ENCODE results near the gene ATP2C1.
"Not testable (repeated sequence)": the region's sequence is repeated elsewhere in the genome, so short reads cannot be mapped to it uniquely, and the experiment has no call there.

The ATP2C1 gene

DNA sequence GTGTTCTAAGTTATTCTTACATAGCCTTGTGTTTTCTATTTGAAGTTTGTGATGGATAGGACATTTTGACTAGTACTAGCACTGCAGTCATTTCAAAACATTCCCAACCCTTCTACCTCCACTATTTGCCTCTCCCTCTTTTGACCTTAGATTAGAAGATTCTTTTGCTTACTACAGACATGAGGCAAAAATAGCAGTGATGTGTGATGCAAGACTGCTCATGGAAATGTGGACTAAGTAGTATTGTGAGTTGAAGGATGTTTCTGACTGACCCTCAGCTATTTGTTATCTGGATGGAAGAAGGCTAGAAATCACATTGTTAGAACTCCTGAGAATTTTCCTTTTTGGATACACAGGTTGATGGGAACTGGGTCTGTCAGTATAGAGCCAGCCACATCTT is 45.9 kb downstream of the ATP2C1 start:
- DNase-seq: no peak

DNA sequence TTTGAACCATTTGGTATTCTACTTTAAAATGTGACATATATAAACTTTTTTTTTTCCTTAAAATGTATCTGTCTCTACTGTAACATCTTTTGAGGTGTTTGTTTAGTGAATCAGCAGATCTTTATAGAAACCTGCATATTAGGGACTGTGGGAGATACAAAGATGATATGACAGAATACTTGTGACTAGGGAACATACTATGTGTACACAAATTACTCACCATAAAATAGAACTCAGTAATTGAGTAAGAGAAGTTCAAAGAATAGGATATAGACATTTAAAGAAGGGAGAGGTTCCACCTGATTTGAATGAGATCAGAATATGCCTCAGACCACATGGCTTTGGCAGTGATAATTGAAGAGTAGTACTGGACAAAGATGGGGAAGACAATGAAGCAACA is 47.9 kb downstream of the ATP2C1 start:
- DNase-seq: no peak

DNA sequence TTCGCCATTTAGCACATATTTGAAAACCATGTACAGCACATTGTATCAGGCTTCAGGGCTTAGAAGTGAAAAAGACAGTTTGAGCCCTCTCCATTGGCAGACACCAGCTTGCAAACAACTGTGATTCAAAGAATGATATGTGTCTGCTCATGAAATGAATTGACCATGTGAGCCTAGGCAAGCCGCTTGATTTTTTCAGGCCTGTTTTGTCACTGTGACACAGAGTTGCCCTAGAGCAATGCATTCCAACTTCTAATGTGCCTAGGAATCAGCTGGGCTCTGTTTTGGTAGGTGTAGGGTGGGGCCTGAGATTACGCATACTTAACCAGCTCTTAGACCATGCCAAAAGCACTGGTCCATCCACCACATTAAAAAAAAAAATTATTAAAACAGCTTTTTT is 53.0 kb downstream of the ATP2C1 start:
- no peak for DNase-seq

DNA sequence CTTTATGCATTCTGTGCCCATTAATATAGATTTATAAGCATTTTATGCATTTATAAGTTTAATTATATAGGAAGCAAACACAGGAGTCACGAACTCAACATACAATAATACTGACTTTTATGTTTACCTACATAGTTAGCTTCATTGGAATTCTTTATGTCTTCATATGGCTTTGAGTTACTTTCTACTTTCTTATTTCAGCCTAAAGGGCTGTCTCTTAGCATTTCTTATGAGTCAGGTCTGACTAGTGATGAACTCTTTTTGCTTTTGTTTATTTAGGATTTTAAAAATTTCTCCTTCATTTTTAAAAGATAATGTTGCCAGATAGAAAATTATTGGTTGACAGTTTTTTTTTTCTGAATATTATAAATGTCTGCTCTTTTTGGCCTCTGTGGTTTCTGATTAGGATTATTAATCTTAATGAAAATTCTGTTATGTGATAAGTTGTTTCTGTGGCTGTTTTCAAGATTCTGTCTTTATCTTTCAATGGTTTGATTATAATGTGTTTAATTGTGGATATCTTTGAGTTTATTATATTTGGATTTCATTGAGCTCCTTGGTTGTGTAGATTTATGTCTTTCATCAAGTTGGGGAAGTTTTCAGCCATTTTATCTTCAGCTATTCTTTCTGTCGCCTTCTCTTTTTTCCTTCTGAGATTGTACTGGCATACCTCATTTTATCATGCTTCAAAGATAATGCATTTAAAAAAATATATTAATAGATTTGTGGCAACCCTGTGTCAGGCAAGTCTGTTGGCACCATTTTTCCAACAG is 54.3 kb downstream of the ATP2C1 start:
- DNase-seq: no peak

DNA sequence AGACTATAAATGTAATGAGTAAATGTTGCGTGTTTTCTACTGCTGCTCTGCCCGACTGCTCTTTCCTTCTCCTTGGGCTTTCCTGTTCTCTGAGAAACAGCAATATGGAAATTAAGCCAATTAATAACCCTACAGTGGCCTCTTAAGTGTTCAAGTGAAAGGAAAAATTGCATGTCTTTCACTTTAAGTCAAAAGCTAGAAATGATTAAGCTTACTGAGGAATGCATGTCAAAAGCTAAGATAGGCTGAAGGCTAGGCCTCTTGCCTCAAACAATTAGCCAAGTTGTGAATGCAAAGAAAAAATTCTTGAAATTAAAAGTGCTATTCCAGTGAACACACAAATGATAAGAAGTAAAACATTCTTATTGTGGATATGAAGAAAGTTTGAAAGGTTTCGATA is 55.0 kb downstream of the ATP2C1 start:
- no peak for DNase-seq

DNA sequence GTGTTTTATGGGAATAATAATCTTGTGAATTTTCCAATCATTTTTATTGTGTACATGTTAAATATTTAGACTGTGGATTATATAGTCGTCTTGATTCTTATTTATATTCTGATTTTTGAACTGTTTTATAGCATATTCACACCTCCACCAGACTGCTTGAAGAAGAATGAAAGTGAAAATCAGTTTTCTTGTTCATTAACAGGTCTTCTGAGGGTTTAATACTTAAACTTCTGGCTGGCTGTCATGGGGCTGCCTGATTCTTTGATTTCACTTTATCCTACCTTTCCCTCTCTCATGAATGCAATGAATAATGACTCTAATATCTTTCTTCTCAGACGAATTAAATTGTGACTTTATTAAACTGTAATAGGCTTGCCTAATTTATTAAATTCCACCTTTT is 56.2 kb downstream of the ATP2C1 start:
- DNase-seq: no peak

DNA sequence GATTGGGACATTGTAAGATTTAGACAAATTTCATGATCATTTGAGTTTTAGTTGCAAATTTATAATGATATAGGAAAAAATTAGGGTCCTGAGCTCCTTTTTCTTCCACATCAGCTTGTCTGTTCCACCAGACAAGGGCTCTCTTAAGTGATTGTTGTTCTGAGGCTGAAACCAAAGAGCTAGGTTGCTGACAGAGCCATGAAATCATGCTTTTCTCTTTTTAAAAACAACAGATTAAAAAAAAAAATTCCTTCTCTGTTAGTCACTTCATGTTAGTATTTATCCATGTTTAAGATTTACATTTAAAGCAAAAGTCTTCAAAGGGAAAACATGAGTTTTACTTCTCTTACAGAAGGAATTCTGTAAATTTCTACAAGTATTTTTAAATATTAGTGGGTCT is 56.8 kb downstream of the ATP2C1 start:
- no peak for DNase-seq

DNA sequence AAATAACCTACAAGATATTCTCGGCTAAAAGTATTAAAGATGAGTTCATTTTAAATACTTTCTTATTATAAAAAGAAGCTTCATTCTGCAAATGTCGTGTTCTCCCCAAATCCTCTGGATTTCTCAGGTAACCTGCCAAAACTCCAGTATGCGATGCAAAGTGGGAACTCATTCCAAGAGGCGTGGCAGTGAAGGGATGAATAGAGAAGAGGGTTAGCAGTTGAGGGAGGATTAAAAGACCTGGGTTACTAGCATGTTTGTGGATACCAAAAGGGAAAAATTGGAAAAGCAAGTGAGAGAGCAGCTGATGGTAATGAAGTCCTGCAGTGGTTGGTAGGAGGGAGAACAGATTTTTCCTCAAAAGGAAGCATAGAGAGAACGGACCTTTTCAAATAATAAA is 61.6 kb downstream of the ATP2C1 start:
- no peak for DNase-seq

DNA sequence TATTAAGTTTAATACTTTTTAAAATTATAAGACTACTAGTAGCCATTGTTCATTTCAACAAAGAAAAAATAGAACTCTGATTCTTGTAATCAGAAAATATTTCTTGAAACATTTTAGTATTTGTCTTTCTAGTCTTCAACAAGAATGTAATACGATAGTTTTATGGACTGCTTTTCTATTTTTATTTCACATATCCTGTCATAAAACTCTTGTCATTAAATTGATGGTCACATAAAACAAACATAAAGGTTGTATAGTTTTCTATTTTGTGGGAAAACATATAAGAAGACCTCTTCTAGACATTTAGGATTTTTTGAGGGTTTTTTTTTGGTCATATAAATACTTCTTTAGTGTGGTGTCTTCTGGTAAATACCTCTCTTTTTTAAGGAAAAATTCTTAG is 62.4 kb downstream of the ATP2C1 start:
- no peak for DNase-seq

DNA sequence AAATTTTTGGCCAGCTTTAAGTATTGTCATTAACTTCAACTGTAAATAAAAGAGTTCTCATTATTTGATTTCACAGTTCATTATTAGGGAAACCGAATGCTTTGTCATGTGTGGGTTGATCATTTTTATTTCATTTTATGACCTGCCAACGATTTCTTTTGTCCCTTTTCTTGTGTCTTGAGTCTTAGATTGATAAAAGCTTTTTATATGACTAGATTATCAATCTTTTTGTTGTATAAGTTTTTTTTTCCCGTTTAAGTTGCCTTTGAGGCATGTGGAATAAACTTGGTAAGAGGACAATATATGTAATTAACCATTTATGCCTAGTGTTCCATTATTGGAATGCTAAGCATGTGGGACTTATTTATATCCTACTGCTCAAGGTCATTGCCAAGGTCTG is 62.8 kb downstream of the ATP2C1 start:
- no peak for DNase-seq

DNA sequence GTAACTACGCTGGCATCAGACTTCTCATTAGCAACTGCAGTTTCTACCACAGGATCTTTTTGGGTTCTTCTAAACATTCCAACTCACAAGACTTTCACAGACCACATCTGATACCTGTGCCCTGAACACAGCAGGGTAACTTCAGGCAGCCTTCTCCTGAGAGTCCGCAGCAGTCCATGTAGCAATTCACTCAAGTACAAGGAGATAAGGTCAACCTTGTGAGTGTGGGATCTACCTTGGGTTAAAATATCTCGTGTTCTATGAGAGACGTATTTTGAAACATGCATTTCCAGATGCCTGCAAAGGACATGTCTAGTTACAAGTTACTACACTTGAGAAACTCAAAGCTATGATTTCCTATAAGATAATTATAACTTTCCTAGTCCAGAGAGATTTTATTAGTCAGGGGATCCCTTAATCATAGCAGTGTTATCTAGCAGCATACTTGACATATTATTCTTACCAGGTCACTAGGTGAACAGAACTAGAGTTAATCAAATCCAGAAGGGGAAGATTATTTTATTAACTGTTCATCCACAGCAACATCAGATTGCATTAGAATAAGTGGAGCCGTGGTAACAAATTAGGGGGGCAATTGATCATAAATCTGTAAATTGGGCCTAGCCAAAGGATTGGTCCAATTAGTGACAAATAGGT is 66.4 kb downstream of the ATP2C1 start:
- no peak for DNase-seq

DNA sequence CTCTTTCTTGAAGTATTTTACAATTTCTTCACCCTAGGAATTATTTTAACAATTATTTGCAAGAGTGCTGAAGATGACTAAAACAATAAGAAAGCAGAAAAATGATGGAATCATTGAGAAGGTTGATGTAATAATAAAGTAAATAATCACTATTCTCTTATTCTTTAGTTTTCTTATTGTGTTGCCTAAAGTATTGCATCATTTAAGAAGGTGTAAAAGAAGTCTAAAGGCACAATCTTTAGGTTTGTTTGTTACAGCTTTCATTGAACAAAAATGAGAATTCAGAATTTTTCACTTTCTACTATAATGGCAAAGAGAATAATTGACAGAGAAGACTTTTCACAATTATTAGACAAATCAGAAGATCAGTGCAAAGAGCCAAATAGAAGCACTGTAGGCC is 67.6 kb downstream of the ATP2C1 start:
- DNase-seq: no peak

DNA sequence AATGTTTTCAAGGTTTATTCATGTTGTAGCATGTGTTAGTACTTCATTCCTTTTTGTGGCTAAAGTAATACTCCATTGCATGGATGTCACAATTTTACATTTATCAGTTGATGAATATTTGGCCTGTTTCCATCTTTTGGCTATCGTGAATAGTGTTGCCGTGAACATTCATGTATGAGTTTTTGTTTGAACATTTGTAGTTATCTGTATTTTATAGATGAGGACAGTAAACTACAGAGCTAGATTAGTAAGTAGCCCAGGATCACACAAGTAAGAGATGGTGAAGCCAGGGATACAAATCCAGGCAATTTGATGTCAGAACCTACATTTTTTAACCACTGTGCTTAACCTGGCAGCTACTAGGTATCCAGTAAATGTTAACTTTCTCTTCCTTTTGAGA is 69.6 kb downstream of the ATP2C1 start:
- DNase-seq: no peak

DNA sequence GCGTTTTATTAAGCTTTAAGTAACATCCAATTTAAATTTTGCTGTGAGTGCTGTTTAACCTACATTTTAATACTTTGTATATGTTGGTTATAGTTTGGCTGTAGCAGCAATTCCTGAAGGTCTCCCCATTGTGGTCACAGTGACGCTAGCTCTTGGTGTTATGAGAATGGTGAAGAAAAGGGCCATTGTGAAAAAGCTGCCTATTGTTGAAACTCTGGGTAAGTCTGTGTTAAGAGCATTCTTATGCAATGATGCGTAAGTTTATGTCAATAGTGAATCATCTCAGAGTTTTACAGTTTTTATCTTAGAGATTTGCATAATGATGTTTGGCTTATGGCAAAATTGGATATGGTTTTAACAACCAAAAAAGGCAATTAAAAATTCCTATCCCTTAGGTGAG is 70.0 kb downstream of the ATP2C1 start:
- no peak for DNase-seq

DNA sequence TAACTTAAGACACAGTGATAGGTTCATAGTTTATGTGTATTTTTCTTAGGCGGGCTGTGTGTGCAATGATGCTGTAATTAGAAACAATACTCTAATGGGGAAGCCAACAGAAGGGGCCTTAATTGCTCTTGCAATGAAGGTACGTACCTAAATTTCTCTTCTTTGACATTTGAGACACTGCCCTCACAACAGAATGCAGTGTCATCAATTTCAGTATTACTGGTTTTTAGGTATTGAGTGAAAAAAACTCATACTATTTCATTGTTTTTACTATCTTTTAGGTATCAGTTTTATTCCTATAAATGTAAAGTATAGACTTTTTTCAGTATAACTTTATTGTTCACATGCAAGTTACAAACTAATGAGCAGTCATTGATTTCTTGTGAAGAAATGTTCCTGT is 73.4 kb downstream of the ATP2C1 start:
- DNase-seq: no peak

DNA sequence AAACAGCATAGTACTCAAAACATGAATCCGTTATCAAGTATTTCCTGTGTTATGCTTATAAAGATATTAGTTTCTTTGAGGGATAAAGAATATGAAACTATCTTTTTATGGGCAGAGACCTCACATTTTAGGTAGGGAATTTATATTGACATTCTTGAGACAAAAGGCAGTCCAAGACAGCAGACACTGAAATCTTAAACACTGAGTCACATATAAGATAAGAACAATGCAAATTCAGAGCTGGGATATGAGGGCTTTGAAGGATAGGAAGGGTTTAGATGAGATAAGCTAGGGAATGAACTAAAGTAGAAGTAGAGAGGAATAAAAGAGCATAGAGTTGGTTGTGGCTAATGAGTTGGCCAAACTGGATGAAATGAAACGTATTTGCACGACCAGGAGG is 74.3 kb downstream of the ATP2C1 start:
- DNase-seq: no peak

DNA sequence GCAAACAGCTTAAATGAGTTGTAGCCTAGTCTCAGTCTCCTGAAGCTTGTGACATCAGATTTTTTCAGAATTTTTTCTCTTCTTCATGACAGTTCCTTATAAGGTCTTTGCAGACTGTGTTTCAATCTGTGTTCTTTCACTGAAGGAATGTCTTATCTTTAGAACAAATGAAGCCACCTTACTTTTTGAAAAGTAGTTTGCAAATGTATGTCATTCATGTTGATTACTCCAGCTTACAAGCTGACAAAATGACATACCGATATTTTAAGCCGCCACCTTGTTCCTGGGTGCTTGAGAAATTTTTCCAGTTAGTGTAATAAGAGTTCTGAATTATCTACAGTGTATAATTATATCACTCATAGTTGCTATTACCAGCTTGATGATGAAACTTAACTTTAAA is 75.7 kb downstream of the ATP2C1 start:
- DNase-seq: no peak

DNA sequence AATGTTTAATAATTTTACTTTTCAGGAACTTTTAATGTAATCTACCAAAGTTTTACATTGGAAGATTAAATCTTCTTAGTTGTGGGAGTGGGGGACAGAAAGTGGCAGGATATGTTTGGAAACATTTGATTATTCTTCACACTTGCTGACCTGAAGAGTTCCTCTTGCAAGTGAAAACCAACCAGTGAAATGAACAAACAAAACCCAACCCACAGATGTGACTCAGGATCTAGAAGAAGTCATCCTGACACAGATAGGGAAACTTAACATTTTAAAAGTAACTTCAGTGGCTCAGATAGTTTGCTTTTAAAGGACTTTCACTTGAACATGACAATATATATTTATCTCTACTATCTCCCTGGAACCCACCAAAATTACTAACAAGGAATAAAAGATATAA is 77.3 kb downstream of the ATP2C1 start:
- no peak for DNase-seq

DNA sequence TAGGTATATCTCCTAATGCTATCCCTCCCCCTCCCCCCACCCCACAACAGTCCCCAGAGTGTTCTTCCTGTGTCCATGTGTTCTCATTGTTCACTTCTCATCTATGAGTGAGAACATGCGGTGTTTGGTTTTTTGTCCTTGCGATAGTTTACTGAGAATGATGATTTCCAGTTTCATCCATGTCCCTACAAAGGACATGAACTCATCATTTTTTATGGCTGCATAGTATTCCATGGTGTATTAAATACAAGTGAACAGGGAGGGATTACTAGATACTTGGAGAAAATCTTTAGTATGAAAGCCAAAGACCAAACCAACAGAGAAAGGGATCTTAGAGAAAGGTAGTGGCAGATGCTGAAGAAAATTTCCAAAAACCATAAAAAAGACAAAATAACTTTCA is 78.7 kb downstream of the ATP2C1 start:
- not testable (repeated sequence) for DNase-seq

DNA sequence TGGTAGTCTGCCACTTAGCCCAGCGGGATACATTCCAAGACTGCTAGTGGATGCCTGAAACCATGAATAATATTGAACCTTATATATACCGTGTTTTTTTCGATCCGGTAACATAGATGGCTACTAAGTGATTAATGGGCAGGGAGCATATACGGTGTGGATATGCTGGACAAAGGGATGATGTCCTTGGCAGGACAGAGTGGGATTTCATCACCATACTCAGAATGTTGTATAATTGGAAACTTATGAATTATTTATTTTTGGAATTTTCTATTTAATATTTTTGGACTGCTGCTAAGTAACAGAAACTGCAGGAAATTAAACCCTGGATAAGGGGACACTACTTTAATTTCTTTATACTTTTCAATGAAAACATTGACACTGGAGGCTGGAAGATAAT is 79.5 kb downstream of the ATP2C1 start:
- DNase-seq: no peak

DNA sequence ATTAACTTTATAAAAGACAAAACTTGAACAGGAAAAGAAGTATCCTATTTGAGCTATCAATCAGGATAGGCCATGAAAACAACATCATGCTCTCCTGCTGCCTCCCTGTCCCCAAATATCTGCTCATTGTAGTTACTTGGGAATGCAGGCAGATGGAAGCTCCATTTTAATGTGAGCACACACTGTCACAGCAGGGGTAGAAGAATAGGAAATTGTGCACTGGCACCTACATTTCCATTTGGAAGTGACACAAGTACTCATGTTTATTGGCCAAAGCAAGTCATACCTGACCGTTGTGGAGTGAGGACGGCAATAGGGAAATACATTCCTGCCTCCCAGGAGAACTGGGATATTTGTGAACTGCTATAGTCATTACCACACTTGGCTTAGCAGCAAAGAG is 80.3 kb downstream of the ATP2C1 start:
- no peak for DNase-seq

DNA sequence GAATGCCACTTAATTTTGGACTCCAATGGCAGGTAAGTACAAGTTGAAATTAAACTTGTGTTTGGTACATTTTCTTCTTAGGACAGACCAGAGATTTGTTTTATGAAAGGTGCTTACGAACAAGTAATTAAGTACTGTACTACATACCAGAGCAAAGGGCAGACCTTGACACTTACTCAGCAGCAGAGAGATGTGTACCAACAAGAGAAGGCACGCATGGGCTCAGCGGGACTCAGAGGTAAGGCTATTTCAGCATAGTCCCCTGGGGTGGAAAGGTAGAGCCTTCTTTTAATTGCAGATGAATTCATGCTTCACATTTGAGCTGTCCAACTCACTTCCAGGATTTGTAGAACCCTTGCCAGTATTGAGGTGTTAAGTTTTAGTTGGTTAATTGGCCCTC is 81.4 kb downstream of the ATP2C1 start:
- DNase-seq: no peak

DNA sequence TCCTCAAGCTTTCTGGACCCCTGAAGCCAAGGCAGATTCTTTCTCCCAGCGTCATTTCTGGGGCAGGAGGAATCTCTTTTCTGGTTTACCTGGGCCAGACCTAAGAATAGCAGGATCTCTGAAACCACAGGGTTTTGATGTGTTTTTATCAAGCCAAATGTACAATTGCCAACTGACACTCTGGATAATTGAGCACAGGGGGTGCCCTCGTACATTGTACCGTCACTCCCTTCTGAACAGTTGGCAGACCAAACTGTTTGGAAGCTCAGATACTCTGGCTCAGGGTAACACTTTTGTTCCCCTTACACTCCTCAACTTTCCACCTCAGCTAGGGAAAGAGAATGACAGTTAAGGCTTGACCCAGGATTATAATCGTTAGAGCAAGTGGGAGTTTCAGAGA is 82.8 kb downstream of the ATP2C1 start:
- no peak for DNase-seq

DNA sequence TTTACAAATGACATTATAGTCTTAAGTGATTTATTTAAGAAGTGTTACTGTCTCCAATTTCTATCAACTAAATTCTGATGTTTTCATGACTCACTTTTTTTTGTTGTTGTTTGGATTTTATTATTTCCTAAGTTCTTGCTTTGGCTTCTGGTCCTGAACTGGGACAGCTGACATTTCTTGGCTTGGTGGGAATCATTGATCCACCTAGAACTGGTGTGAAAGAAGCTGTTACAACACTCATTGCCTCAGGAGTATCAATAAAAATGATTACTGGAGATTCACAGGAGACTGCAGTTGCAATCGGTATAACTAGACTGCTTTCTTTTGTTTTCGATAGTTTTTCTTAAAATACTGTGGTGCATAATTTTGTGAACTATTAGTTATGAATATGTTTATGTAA is 85.2 kb downstream of the ATP2C1 start:
- no peak for DNase-seq

DNA sequence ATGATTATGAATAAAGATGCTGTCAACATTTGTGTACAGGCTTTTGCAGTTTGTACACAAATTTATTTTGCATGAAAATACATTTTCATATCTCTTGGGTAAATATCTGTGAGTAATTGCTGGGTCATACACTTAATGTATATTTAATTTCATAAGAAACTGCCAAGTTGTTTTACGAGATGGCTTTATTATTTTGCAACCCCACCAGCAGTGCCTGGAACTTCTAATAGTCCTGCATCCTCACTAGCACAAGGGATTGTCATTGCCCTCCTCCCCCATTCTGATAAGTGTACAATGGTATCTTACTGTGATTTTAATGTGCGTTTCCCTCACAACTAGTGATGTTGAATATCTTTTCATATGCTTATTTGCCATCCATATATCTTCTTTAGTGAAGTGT is 87.6 kb downstream of the ATP2C1 start:
- no peak for DNase-seq
